Fibroblast of the aortic adventitia (primary cell): Measurements from ENCODE around the gene CHD9. TPM values are rescaled to one million over a fixed set of nuclear protein-coding genes. Genes with fewer than 3 reads are reported as not detected.

ENCODE experiments used
- DNase-seq: peaks from one replicate; pipeline ENCODE4 v3.0.0-alpha.2; 2010; ENCODE audit warnings: low read depth
- H3K4me3 ChIP-seq: 2 replicates; pipeline ENCODE4 v1.5.1; 2011; ENCODE audit warnings: low read depth, mild to moderate bottlenecking, control low read depth, low read length, moderate library complexity
- CTCF ChIP-seq: IDR thresholded peaks from 2 replicates; pipeline ENCODE4 v1.5.1; 2011; ENCODE audit warnings: mild to moderate bottlenecking, low read length, control low read depth, inconsistent platforms; ENCODE audit not compliant: insufficient read depth
- total RNA-seq: library from RNA; depleted of rRNA; stranded (reverse); fragments of >200 nt; gene quantifications from 2 replicates; pipeline ENCODE4 v1.2.3, GENCODE V29; 2012; ENCODE audit warnings: low replicate concordance

CHD9 gene
- total RNA-seq, 1 donor = 90.6 TPM

GRCh38 chr16:53083119-53083518 is 28.3 kb downstream of the CHD9 start:
- peak; percentile 46 for DNase-seq
- TF ChIP-seq CTCF = no peak
- no peak overlapping the region for H3K4me3 ChIP-seq

DNA sequence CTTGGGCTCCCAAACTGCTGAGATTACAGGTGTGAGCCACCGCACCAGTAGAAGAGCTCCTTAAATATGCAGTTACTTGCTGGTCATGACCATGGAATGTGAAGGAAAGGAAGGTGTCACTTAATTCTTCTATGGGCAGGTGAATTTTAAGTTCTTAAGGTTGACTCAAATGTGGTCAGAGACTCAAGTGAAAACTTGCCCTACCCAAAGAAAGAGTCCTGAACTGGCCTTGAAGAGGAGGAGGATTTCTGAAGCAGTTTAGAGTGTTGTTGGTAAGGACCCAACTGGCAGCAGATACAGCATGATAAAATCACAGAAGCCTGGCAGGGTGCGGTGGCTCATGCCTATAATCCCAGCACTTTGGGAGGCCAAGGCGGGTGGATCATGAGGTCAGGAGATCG is 29.4 kb downstream of the CHD9 start:
- H3K4me3 ChIP-seq = no peak overlapping the region
- DNase-seq = peak; percentile 24

GRCh38 chr16:53084746-53085334 is 30.0 kb downstream of the CHD9 start:
- peak; percentile 17 for DNase-seq
- H3K4me3 ChIP-seq = no peak overlapping the region
- TF ChIP-seq CTCF = no peak

More for the DNA sequence above, 29.4 kb downstream of the CHD9 start:
- TF ChIP-seq CTCF = no peak

DNA sequence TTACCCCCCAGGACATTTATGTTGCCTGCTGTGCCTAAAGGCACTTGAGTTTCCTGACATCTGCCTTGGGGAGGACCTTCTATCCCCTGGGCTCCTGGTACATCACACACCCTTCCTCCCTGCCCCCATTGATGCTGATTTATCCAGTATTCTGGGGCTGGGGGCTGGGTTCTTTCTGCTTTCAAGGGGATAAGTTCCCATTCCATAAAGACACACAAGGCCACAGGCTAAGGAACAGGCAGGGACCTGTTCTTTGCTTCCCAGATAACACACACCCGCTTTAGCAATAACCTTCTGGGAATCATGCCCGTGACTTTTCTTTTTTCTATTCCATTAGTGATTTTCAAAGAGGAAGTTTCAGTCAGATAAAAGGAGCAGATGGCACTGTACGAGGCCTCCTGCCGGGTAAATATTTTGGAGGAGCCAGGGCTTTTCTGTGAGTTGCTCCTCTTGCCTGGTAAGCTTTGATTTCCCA is 30.6 kb downstream of the CHD9 start:
- H3K4me3 ChIP-seq = no peak overlapping the region
- TF ChIP-seq CTCF = no peak
- DNase-seq = peak; percentile 79

DNA sequence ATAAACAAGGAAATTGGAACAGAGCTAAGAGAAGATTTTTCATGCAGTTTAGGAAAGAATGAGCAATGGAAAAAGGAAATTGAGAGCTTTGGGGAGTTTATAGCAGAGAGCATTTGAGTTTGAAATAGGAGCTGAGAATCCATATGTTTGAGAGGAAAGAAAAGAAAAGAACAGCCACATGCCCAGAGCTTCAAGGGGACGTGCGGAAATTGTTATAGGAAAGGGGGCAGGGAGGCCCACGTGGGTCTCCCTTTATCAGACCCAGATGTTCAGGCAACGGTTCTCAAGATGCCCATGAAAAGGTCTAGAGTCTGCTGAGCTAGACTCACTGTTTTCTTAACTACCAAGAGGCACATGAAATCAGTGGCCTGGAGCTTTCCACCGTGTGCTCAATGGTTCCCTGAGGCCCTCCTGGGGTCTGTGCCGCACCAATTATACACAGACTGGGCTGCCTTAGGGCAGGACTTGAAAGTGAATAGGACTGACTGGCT is 31.2 kb downstream of the CHD9 start:
- no peak overlapping the region for H3K4me3 ChIP-seq
- TF ChIP-seq CTCF = no peak

GRCh38 chr16:53087101-53087500 is 32.3 kb downstream of the CHD9 start:
- DNase-seq = peak; percentile 64
- no peak for TF ChIP-seq CTCF
- H3K4me3 ChIP-seq = no peak overlapping the region

More for the DNA sequence above, 31.2 kb downstream of the CHD9 start:
- peak; percentile 50 for DNase-seq
